Neural cell (in vitro differentiated cells): ENCODE data around the gene GDF9.

Experiments used
- CTCF ChIP-seq: fragments of 450-650 bp; IDR thresholded peaks from 2 replicates; pipeline ENCODE4 v1.5.1; 2014; ENCODE audit warnings: antibody characterized with exemption, mild to moderate bottlenecking, moderate library complexity; ENCODE audit not compliant: poor library complexity, severe bottlenecking
- EZH2 ChIP-seq: fragments of 200-600, 300-800 bp; shearing (Covaris generic), sonication (generic); IDR thresholded peaks from 2 replicates; pipeline ENCODE4 v1.6.1; 2014; ENCODE audit warnings: antibody characterized with exemption, low read length, borderline replicate concordance, mild to moderate bottlenecking; ENCODE audit not compliant: insufficient read depth, poor library complexity, severe bottlenecking
- POLR2AphosphoS5 ChIP-seq: IDR thresholded peaks from 2 replicates; pipeline ENCODE4 v1.6.1; 2012
- RAD21 ChIP-seq: fragments of 450-650 bp; conservative IDR thresholded peaks from 2 replicates; pipeline ENCODE4 v1.6.1; 2014; ENCODE audit warnings: antibody characterized with exemption, mild to moderate bottlenecking, moderate library complexity
- SMC3 ChIP-seq: fragments of 450-650 bp; conservative IDR thresholded peaks from 2 replicates; pipeline ENCODE4 v1.6.1; 2014; ENCODE audit warnings: antibody characterized with exemption, mild to moderate bottlenecking, moderate library complexity; ENCODE audit not compliant: poor library complexity
- TAF1 ChIP-seq: IDR thresholded peaks from 2 replicates; pipeline ENCODE4 v1.6.1; 2012; ENCODE audit warnings: low read depth
- TF ChIP-seq, protein P1 (sequence below): IDR thresholded peaks from 2 replicates; pipeline ENCODE4 v1.6.1; 2012; ENCODE audit warnings: borderline replicate concordance

DNA sequence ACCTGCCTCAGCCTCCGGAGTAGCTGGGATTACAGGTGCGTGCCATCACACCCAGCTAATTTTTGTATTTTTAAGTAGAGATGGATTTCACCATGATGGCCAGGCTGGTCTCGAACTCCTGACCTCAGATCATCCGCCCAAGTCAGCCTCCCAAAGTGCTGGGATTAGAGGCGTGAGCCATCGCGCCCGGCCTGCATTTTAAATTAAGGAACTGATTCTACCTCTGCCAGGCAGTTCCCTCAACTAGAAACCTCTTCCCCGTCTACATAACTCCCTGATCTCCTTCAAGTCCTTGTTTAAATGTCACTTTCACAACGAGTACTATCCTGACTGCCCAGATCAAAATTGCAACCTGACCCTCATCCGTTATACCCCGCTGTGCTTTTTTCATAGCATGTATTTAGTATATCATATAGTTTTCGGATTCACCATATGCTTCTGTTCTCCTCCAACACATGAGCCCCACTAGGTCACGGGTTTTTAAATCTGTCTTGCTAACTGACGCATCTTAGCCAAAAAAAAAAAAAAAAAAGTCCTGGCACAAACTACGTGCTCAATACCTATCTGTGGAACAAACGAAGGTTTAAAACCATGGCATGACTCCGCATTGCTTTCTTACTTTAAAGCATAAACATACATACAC, 54.0 kb downstream of the GDF9 start:
- TF ChIP-seq CTCF: no peak
- TF ChIP-seq POLR2AphosphoS5: no peak
- TF ChIP-seq SMC3: no peak
- TF ChIP-seq, protein P1, sequence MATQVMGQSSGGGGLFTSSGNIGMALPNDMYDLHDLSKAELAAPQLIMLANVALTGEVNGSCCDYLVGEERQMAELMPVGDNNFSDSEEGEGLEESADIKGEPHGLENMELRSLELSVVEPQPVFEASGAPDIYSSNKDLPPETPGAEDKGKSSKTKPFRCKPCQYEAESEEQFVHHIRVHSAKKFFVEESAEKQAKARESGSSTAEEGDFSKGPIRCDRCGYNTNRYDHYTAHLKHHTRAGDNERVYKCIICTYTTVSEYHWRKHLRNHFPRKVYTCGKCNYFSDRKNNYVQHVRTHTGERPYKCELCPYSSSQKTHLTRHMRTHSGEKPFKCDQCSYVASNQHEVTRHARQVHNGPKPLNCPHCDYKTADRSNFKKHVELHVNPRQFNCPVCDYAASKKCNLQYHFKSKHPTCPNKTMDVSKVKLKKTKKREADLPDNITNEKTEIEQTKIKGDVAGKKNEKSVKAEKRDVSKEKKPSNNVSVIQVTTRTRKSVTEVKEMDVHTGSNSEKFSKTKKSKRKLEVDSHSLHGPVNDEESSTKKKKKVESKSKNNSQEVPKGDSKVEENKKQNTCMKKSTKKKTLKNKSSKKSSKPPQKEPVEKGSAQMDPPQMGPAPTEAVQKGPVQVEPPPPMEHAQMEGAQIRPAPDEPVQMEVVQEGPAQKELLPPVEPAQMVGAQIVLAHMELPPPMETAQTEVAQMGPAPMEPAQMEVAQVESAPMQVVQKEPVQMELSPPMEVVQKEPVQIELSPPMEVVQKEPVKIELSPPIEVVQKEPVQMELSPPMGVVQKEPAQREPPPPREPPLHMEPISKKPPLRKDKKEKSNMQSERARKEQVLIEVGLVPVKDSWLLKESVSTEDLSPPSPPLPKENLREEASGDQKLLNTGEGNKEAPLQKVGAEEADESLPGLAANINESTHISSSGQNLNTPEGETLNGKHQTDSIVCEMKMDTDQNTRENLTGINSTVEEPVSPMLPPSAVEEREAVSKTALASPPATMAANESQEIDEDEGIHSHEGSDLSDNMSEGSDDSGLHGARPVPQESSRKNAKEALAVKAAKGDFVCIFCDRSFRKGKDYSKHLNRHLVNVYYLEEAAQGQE: no peak
- TF ChIP-seq RAD21: no peak
- TF ChIP-seq EZH2: no peak
- TF ChIP-seq TAF1: no peak
